Smooth muscle cell (in vitro differentiated cells): ENCODE measurements around the gene NDUFA11. TPM values are rescaled to one million over a fixed set of nuclear protein-coding genes. Genes with fewer than 3 reads are reported as not detected.

Experiments used
- DNase-seq: peaks from one replicate; lab custom pipeline; 2025; ENCODE audit not compliant: unreplicated experiment; lab: John Stamatoyannopoulos, UW
- H2AFZ ChIP-seq: fragments of 200-600 bp; sonication (generic); 2 replicates; pipeline ENCODE4 v1.6.0; 2016; ENCODE audit warnings: antibody characterized with exemption, low read depth, mild to moderate bottlenecking
- H3F3A ChIP-seq: fragments of 200-600 bp; sonication (generic); 2 replicates; pipeline ENCODE4 v1.6.0; 2017; ENCODE audit warnings: antibody characterized with exemption, low read depth
- H3K27ac ChIP-seq: fragments of 200-600 bp; sonication (generic); 2 replicates; pipeline ENCODE4 v1.5.1; 2016; ENCODE audit warnings: low read depth, mild to moderate bottlenecking
- H3K27me3 ChIP-seq: fragments of 200-600 bp; sonication (generic); 2 replicates; pipeline ENCODE4 v1.6.1; 2016; ENCODE audit warnings: low read depth, mild to moderate bottlenecking
- H3K36me3 ChIP-seq: fragments of 200-600 bp; sonication (generic); 2 replicates; pipeline ENCODE4 v1.5.1; 2016; ENCODE audit warnings: low read depth
- H3K4me1 ChIP-seq: fragments of 200-600 bp; sonication (generic); 2 replicates; pipeline ENCODE4 v1.5.1; 2016; ENCODE audit warnings: low read depth
- H3K4me2 ChIP-seq: fragments of 200-600 bp; sonication (generic); 2 replicates; pipeline ENCODE4 v1.6.0; 2016; ENCODE audit warnings: mild to moderate bottlenecking
- H3K4me3 ChIP-seq: fragments of 200-600 bp; sonication (generic); 2 replicates; pipeline ENCODE4 v1.5.1; 2016; ENCODE audit warnings: mild to moderate bottlenecking
- H3K79me2 ChIP-seq: fragments of 200-600 bp; sonication (generic); 2 replicates; pipeline ENCODE4 v1.6.0; 2016; ENCODE audit warnings: low read depth, mild to moderate bottlenecking
- H3K9ac ChIP-seq: fragments of 200-600 bp; sonication (generic); 2 replicates; pipeline ENCODE4 v1.6.0; 2016; ENCODE audit warnings: low read depth
- H3K9me3 ChIP-seq: fragments of 200-600 bp; sonication (generic); replicated peaks from 2 replicates; pipeline ENCODE4 v1.5.1; 2016; ENCODE audit warnings: low read depth
- H4K20me1 ChIP-seq: fragments of 200-600 bp; sonication (generic); 2 replicates; pipeline ENCODE4 v1.6.0; 2016; ENCODE audit warnings: low read depth
- CTCF ChIP-seq: fragments of 200-600 bp; sonication (generic); IDR thresholded peaks from 2 replicates; pipeline ENCODE4 v1.5.1; 2017; ENCODE audit warnings: borderline replicate concordance, mild to moderate bottlenecking, antibody characterized with exemption; ENCODE audit not compliant: insufficient read depth, poor library complexity, severe bottlenecking
- WGBS: methylation state at CpG from one replicate; pipeline ENCODE4 v1.1.7; 2016; ENCODE audit warnings: low lambda C conversion rate; 5-methylcytosine and 5-hydroxymethylcytosine counted together
- polyA plus RNA-seq: library from polyadenylated mRNA; unstranded; fragments of >200 nt; fragmentation: Nextera tagmentation; extraction: Ambion mirVana; gene quantifications from 2 replicates; pipeline ENCODE4 v1.2.1, GENCODE V29; 2016
- total RNA-seq: library from RNA; depleted of rRNA; stranded (reverse); fragments of >200 nt; gene quantifications from 2 replicates; pipeline ENCODE4 v1.2.3, GENCODE V29; 2014

NDUFA11 gene
- total and polyA plus RNA-seq, 2 experiments from 2014 or later: 169 to 493 TPM

DNA sequence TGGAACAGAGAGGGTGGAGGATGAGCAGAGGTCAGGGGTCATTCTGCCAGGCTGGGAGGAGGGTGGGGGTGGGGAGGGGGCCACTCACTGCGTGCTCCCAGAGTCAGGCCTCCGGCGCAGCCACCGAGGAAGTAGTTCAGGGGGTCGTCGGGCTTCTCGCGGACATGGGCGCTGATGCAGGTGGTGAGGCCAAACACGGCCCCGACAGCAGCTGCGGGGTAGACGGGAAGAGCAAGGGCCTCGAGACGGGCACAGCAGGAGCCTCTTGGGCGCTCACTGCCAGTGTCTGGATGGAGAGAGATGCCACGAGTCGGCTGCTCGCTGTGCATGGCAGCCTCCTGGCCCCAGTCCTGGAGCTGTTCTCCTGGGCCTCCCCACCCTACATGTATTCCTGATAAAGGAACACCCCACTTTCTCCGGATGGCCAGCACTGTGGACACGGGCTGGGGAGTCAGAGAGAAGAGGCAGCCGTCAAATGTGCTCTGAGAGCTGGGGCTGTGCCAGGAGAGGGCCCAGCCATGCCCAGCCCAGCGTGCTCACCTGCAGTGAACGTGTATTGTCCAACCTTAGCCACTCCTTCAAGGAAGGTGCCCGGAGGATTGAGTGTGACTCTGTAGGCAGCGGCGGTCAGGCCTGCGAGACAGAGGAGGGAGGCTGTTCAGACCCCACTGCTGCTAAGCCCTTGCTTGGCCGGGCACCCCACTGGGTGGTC lies 7.1 kb downstream of the NDUFA11 start:
- Histone ChIP-seq H4K20me1 (peaks cover 74% of the 10 kb centered on the region), H3K27ac (no peak overlapping the region), H3K4me1 (no peaks in the 10 kb centered on the region), H3F3A (no peaks in the 10 kb centered on the region), H3K27me3 (no peaks in the 10 kb centered on the region), H3K79me2 (peaks cover 28% of the 10 kb centered on the region), H3K4me3 (no peak overlapping the region), H3K4me2 (no peak overlapping the region), H3K9ac (no peak overlapping the region), H3K36me3 (no peaks in the 10 kb centered on the region), H2AFZ (no peak overlapping the region), H3K9me3 (no peaks in the 10 kb centered on the region)
- no peak for TF ChIP-seq CTCF
- 96% methylated on average over 29 of the region's 29 CpGs for WGBS
- no peak for DNase-seq

DNA sequence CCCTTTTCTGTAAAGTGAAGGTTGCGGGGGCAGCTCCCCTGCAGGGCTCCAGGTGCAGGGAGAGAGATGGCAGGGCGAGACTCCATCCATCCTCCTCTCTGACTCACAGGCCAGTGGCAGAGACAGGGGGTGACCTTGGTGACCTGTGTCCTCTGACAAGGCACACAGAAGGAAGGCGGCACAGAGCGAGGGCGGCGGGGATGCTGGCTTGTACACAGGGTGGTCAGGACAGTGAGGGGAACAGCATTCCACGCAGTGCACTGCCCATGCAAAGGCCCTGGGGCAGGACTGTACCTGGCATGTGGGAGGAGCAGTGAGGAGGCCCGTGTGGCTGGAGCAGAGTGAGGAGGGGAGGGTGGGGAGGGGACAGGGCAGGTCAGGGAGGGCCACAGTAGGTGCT lies 7.7 kb downstream of the NDUFA11 start:
- Histone ChIP-seq H2AFZ (no peak overlapping the region), H3K36me3 (no peaks in the 10 kb centered on the region), H3F3A (no peaks in the 10 kb centered on the region), H3K9ac (no peak overlapping the region), H3K4me3 (no peak overlapping the region), H3K79me2 (peaks cover 22% of the 10 kb centered on the region), H3K27me3 (no peaks in the 10 kb centered on the region), H3K27ac (no peak overlapping the region), H4K20me1 (peaks cover 68% of the 10 kb centered on the region), H3K4me1 (no peaks in the 10 kb centered on the region), H3K9me3 (no peaks in the 10 kb centered on the region), H3K4me2 (no peak overlapping the region)
- no peak for TF ChIP-seq CTCF
- no peak for DNase-seq
- WGBS: 95% methylated on average over 8 of the region's 8 CpGs

DNA sequence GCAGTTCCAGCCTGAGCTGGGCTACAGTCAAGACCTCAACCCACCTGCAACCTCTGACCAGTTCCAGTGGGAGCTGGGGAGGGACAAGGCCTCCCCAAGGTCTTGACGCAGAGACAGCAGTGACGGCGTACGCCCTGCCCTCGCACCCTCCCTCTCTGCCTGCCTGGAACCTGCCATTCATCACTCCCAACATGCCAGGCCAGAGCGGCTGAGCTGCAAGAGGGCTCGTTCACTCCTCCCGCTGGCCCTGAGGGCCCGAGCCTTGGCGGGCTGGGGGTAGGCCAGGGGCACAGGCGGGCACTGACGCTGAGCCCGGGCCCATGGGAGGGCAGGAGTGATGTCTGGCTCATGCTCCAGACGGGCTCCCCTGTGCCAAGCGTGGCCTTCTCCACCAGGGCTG lies 8.2 kb downstream of the NDUFA11 start:
- Histone ChIP-seq H3K27me3 (no peaks in the 10 kb centered on the region), H3K36me3 (no peaks in the 10 kb centered on the region), H2AFZ (no peak overlapping the region), H3K9ac (no peak overlapping the region), H3K4me2 (no peak overlapping the region), H3K27ac (no peak overlapping the region), H3F3A (no peaks in the 10 kb centered on the region), H3K4me3 (no peak overlapping the region), H3K4me1 (no peaks in the 10 kb centered on the region), H3K9me3 (no peaks in the 10 kb centered on the region), H3K79me2 (peaks cover 17% of the 10 kb centered on the region), H4K20me1 (peaks cover 63% of the 10 kb centered on the region)
- 91% methylated on average over 15 of the region's 15 CpGs for WGBS
- no peak for TF ChIP-seq CTCF
- DNase-seq: no peak
